ENCODE data around the gene TFB1M. TPM values are rescaled to one million over a fixed set of nuclear protein-coding genes. Genes with fewer than 3 reads are reported as not detected.

Gene TFB1M
- total RNA-seq, 4 donors from 2014 or later = 10.1 to 21.9 (median 14.8) TPM

GRCh38 chr6:155327326-155328073, 13.2 kb upstream of the TFB1M start:
- intact Hi-C loops (cut with DNase I; ENCODE audit: low total_unique reads) = no loop called here
- no peak overlapping the region for H3K4me3 ChIP-seq (ENCODE audit: low read depth, poor library complexity, severe bottlenecking)
- peak in 1 of 3 donors; percentile 64 for TF ChIP-seq CTCF (IDR thresholded peaks at IDR 0.05)
- TF ChIP-seq POLR2A (IDR thresholded peaks at IDR 0.05) = no peak
- WGBS, 2 donors = 0% methylated on average over 1 of the region's 1 CpG
- DNase-seq (ENCODE audit: low spot score in 2 of 2) = peak in 1 of 2 donors; percentile 88

GRCh38 chr6:155325700-155326516, 11.6 kb upstream of the TFB1M start:
- no peak for TF ChIP-seq POLR2A (IDR thresholded peaks at IDR 0.05)
- TF ChIP-seq CTCF (IDR thresholded peaks at IDR 0.05) = no peak
- DNase-seq (ENCODE audit: low spot score in 2 of 2) = no peak
- intact Hi-C loops (cut with DNase I; ENCODE audit: low total_unique reads) = no loop called here
- H3K4me3 ChIP-seq (ENCODE audit: low read depth, poor library complexity, severe bottlenecking) = no peak overlapping the region
- 63 to 71% methylated on average over 6 of the region's 6 CpGs for WGBS, 2 donors

GRCh38 chr6:155324993-155325392, 10.7 kb upstream of the TFB1M start:
- no peak for DNase-seq (ENCODE audit: low spot score in 2 of 2)
- intact Hi-C loops (cut with DNase I; ENCODE audit: low total_unique reads) = no loop called here
- TF ChIP-seq POLR2A (IDR thresholded peaks at IDR 0.05) (no peak), CTCF (IDR thresholded peaks at IDR 0.05) (no peak)
- no peak overlapping the region for H3K4me3 ChIP-seq (ENCODE audit: low read depth, poor library complexity, severe bottlenecking)

- intact Hi-C loops (cut with DNase I; ENCODE audit: low total_unique reads) = no loop called here
- DNase-seq (ENCODE audit: low spot score in 2 of 2) = no peak
Observed at GRCh38 chr6:155324172-155324571, 9.9 kb upstream of the TFB1M start.

GRCh38 chr6:155319902-155320301, 5.6 kb upstream of the TFB1M start:
- DNase-seq (ENCODE audit: low spot score in 2 of 2) = no peak
- intact Hi-C loops (cut with DNase I; ENCODE audit: low total_unique reads) = no loop called here
- WGBS, 2 donors = 85 to 89% methylated on average over 4 of the region's 4 CpGs
- TF ChIP-seq CTCF (IDR thresholded peaks at IDR 0.05) (no peak), POLR2A (IDR thresholded peaks at IDR 0.05) (no peak)
- no peak overlapping the region for H3K4me3 ChIP-seq (ENCODE audit: low read depth, poor library complexity, severe bottlenecking)

More at GRCh38 chr6:155324172-155324571, 9.9 kb upstream of the TFB1M start:
- no peak for TF ChIP-seq CTCF (IDR thresholded peaks at IDR 0.05)
- no peak for TF ChIP-seq POLR2A (IDR thresholded peaks at IDR 0.05)
- 94 to 97% methylated on average over 2 of the region's 2 CpGs for WGBS, 2 donors
- no peak overlapping the region for H3K4me3 ChIP-seq (ENCODE audit: low read depth, poor library complexity, severe bottlenecking)
